HG03108 (cell line): ENCODE data around the gene RTP2.

Source experiments
- ATAC-seq: cut with Tn5 transposase; IDR thresholded peaks from one replicate; pipeline ENCODE4 v1.9.1; 2021; ENCODE audit warnings: moderate library complexity; ENCODE audit not compliant: unreplicated experiment

Gene RTP2

GRCh38 chr3:187673012-187673411, 29.3 kb downstream of the RTP2 start:
- no peak for ATAC-seq

- no peak for ATAC-seq
Observed at GRCh38 chr3:187669675-187670504, 32.5 kb downstream of the RTP2 start, which contains the start of gene SST. TSS of gene SST (minus strand) at chr3:187670394. CDS start at chr3:187670291, 103 bp downstream.

- no peak for ATAC-seq
Observed at GRCh38 chr3:187667526-187667925, 34.8 kb downstream of the RTP2 start.

- no peak for ATAC-seq
Observed at GRCh38 chr3:187665764-187666402, 36.5 kb downstream of the RTP2 start.

- no peak for ATAC-seq
Observed at GRCh38 chr3:187665010-187665409, 37.3 kb downstream of the RTP2 start.

GRCh38 chr3:187662848-187663409, 39.4 kb downstream of the RTP2 start:
- no peak for ATAC-seq

GRCh38 chr3:187661267-187661666, 41.1 kb downstream of the RTP2 start:
- no peak for ATAC-seq

- ATAC-seq = no peak
Observed at GRCh38 chr3:187651282-187651681, 51.1 kb downstream of the RTP2 start.
